Measurements from ENCODE around the gene TTI1. TPM values are rescaled to one million over a fixed set of nuclear protein-coding genes. Genes with fewer than 3 reads are reported as not detected.
A peak's percentile ranks its signal among the peaks of the same experiment; 100 is the strongest.

TTI1 gene
- total RNA-seq, 1 donor from 2014 or later, result 13.4 TPM

- Histone ChIP-seq H2AFZ (ENCODE audit: low read depth, low read length) (no peak overlapping the region), H3K4me1 (ENCODE audit: insufficient read depth, low read length) (peaks cover 34% of the 10 kb centered on the region), H4K20me1 (ENCODE audit: insufficient read depth, low read length) (peaks cover 11% of the 10 kb centered on the region), H3K4me3 (ENCODE audit: insufficient read depth, low read depth, low read length) (no peak overlapping the region), H3K36me3 (ENCODE audit: insufficient read depth, low read length) (no peaks in the 10 kb centered on the region), H3K27ac (ENCODE audit: low read depth, low read length) (no peak overlapping the region), H3K27me3 (ENCODE audit: insufficient read depth, low read length) (no peaks in the 10 kb centered on the region), H3K9ac (ENCODE audit: low read length) (no peak overlapping the region), H3K79me2 (ENCODE audit: insufficient read depth, low read length) (no peaks in the 10 kb centered on the region), H3K9me3 (ENCODE audit: insufficient read depth, low read depth, low read length) (no peaks in the 10 kb centered on the region), H3K4me2 (ENCODE audit: low read length) (no peak overlapping the region)
- FAIRE-seq, result no peak
- H3K4me3 Mint-ChIP-seq (ENCODE audit: unreplicated experiment), result no peak overlapping the region
- no peaks in the 10 kb centered on the region for H3K9me3 Mint-ChIP-seq (ENCODE audit: unreplicated experiment)
- peak; percentile 30 for DNase-seq (ENCODE audit: low read depth)
- H3K27me3 Mint-ChIP-seq (ENCODE audit: low read depth, unreplicated experiment), result no peaks in the 10 kb centered on the region
- H3K4me1 Mint-ChIP-seq (ENCODE audit: low read depth, unreplicated experiment), result peaks cover 29% of the 10 kb centered on the region
- no peak for TF ChIP-seq CTCF (IDR thresholded peaks at IDR 0.05; ENCODE audit: insufficient read depth, low read depth, low read length)
- no peak for TF ChIP-seq EZH2 (IDR thresholded peaks at IDR 0.05; ENCODE audit: insufficient read depth, low read length)
- H3K36me3 Mint-ChIP-seq (ENCODE audit: low read depth, unreplicated experiment), result peaks cover 11% of the 10 kb centered on the region
- no peak overlapping the region for H3K27ac Mint-ChIP-seq (ENCODE audit: unreplicated experiment)
Measured at GRCh38 chr20:37986873-37987601, 46.2 kb downstream of the TTI1 start.

GRCh38 chr20:37986044-37986858 lies 47.0 kb downstream of the TTI1 start:
- TF ChIP-seq CTCF (IDR thresholded peaks at IDR 0.05; ENCODE audit: insufficient read depth, low read depth, low read length) (no peak), EZH2 (IDR thresholded peaks at IDR 0.05; ENCODE audit: insufficient read depth, low read length) (no peak)
- FAIRE-seq, result no peak
- no peaks in the 10 kb centered on the region for H3K27me3 ChIP-seq (ENCODE audit: insufficient read depth, low read length)
- no peak overlapping the region for H2AFZ ChIP-seq (ENCODE audit: low read depth, low read length)
- H4K20me1 ChIP-seq (ENCODE audit: insufficient read depth, low read length), result peaks cover 9% of the 10 kb centered on the region
- peaks cover 27% of the 10 kb centered on the region for H3K4me1 ChIP-seq (ENCODE audit: insufficient read depth, low read length)
- H3K27me3 Mint-ChIP-seq (ENCODE audit: low read depth, unreplicated experiment), result no peaks in the 10 kb centered on the region
- no peaks in the 10 kb centered on the region for H3K79me2 ChIP-seq (ENCODE audit: insufficient read depth, low read length)
- no peak overlapping the region for H3K4me2 ChIP-seq (ENCODE audit: low read length)
- no peak overlapping the region for H3K4me3 Mint-ChIP-seq (ENCODE audit: unreplicated experiment)
- no peak overlapping the region for H3K27ac ChIP-seq (ENCODE audit: low read depth, low read length)
- DNase-seq (ENCODE audit: low read depth), result no peak
- H3K4me1 Mint-ChIP-seq (ENCODE audit: low read depth, unreplicated experiment), result peaks cover 26% of the 10 kb centered on the region
- peaks cover 11% of the 10 kb centered on the region for H3K36me3 Mint-ChIP-seq (ENCODE audit: low read depth, unreplicated experiment)
- H3K9ac ChIP-seq (ENCODE audit: low read length), result no peak overlapping the region
- no peaks in the 10 kb centered on the region for H3K9me3 Mint-ChIP-seq (ENCODE audit: unreplicated experiment)
- H3K27ac Mint-ChIP-seq (ENCODE audit: unreplicated experiment), result no peak overlapping the region
- H3K9me3 ChIP-seq (ENCODE audit: insufficient read depth, low read depth, low read length), result no peaks in the 10 kb centered on the region
- H3K4me3 ChIP-seq (ENCODE audit: insufficient read depth, low read depth, low read length), result no peak overlapping the region
- H3K36me3 ChIP-seq (ENCODE audit: insufficient read depth, low read length), result no peaks in the 10 kb centered on the region
